GM12878 (cell line): ENCODE data around the gene CCDC12. TPM values are rescaled to one million over a fixed set of nuclear protein-coding genes. Genes with fewer than 3 reads are reported as not detected.

Experiments used
- ATAC-seq: fragments of 200-7000 bp; cut with Tn5 transposase; 3 replicates; pipeline ENCODE4 v1.9.1; 2020; ENCODE audit warnings: mild to moderate bottlenecking, moderate library complexity
- BruUV-seq: library from RNA; stranded (reverse); fragments of 400-500 nt; replicated peaks from 2 replicates; lab custom pipeline; 2021; lab: Mats Ljungman, UMichigan
- CTCF ChIA-PET: fragments of 300-600 bp; sonication (Branson Sonifier 250); formaldehyde crosslinking; extraction: SDS; loops from one replicate; lab custom pipeline; 2021; ENCODE audit warnings: inconsistent platforms; lab: Yijun Ruan, JAX
- POLR2A ChIA-PET: fragments of 350-600 bp; formaldehyde crosslinking; extraction: SDS; loops from one replicate; lab custom pipeline; 2021; ENCODE audit warnings: inconsistent platforms; lab: Charles Lee
- RAD21 ChIA-PET: fragments of 300-600 bp; sonication (Branson Sonifier 250); formaldehyde crosslinking; loops from one replicate; lab custom pipeline; 2023; ENCODE audit warnings: antibody characterized with exemption; ENCODE audit not compliant: unreplicated experiment; lab: Charles Lee
- SMC1A ChIA-PET: fragments of 300-600 bp; sonication (Branson Sonifier 250); formaldehyde crosslinking; loops from one replicate; lab custom pipeline; 2023; ENCODE audit not compliant: unreplicated experiment, uncharacterized antibody; lab: Charles Lee
- DNase-seq: peaks from one replicate; pipeline ENCODE4 v3.0.0-alpha.2; 2011; ENCODE audit warnings: low read depth, low spot score
- FAIRE-seq: peaks from 3 replicates; lab custom pipeline; 2011; peaks lifted over from hg19 to GRCh38; lab: Jason Lieb, UNC
- H2AFZ ChIP-seq: 2 replicates; pipeline ENCODE4 v1.6.0; 2011; ENCODE audit warnings: low read depth, low read length, control low read depth; ENCODE audit not compliant: control insufficient read depth
- H3K27ac ChIP-seq: 2 replicates; pipeline ENCODE4 v1.5.1; 2011; ENCODE audit warnings: control low read depth; ENCODE audit not compliant: control insufficient read depth, insufficient read depth
- H3K27me3 ChIP-seq, 2 experiments: replicated peaks in 1 of 2; 2 replicates each; pipeline versions ENCODE4 v1.6.0 to v1.6.1; 2011; ENCODE audit warnings: low read length in 1 of 2; ENCODE audit not compliant: control insufficient read depth in 2 of 2, insufficient read depth in 2 of 2
- H3K36me3 ChIP-seq, 2 experiments: 2 replicates each; pipeline ENCODE4 v1.5.1; 2011; ENCODE audit warnings: low read length in 1 of 2; ENCODE audit not compliant: control insufficient read depth in 2 of 2, insufficient read depth in 2 of 2
- H3K4me1 ChIP-seq: 2 replicates; pipeline ENCODE4 v1.6.1; 2011; ENCODE audit warnings: mild to moderate bottlenecking, low read length, moderate library complexity, mixed read lengths; ENCODE audit not compliant: control insufficient read depth, insufficient read depth
- H3K4me2 ChIP-seq: 2 replicates; pipeline ENCODE4 v1.6.0; 2011; ENCODE audit warnings: control low read depth; ENCODE audit not compliant: control insufficient read depth, insufficient read depth
- H3K4me3 ChIP-seq: fragments of 200-600 bp; sonication (generic); 2 replicates; pipeline ENCODE4 v1.5.1; 2016
- H3K79me2 ChIP-seq: 2 replicates; pipeline ENCODE4 v1.6.0; 2011; ENCODE audit warnings: low read length; ENCODE audit not compliant: control insufficient read depth, insufficient read depth
- H3K9ac ChIP-seq: 2 replicates; pipeline ENCODE4 v1.8.0; 2011; ENCODE audit warnings: low read length, control low read depth, mixed read lengths; ENCODE audit not compliant: control insufficient read depth, insufficient read depth
- H3K9me3 ChIP-seq: replicated peaks from 3 replicates; pipeline ENCODE4 v1.5.1; 2011; ENCODE audit warnings: mild to moderate bottlenecking, low read length; ENCODE audit not compliant: control insufficient read depth, insufficient read depth
- H4K20me1 ChIP-seq: 2 replicates; pipeline ENCODE4 v1.6.0; 2011; ENCODE audit not compliant: control insufficient read depth, insufficient read depth
- BMI1 ChIP-seq: fragments of 450-650 bp; IDR thresholded peaks from 2 replicates; pipeline ENCODE4 v1.6.1; 2016; ENCODE audit warnings: mild to moderate bottlenecking, moderate library complexity, borderline replicate concordance
- BRCA1 ChIP-seq: IDR thresholded peaks from 2 replicates; pipeline ENCODE4 v1.6.1; 2011; ENCODE audit warnings: low read depth, low read length, improper control_type of control experiment
- CTCF ChIP-seq, 3 experiments: IDR thresholded peaks in 2 of 3; conservative IDR thresholded peaks in 1 of 3; 2 replicates each; pipeline ENCODE4 v1.5.1; 2011; ENCODE audit warnings: low read depth in 3 of 3, low read length in 3 of 3, mild to moderate bottlenecking in 3 of 3, control low read depth in 2 of 3, moderate library complexity in 2 of 3, inconsistent platforms in 1 of 3, mixed read lengths in 1 of 3; ENCODE audit not compliant: control insufficient read depth in 2 of 3, insufficient read depth in 1 of 3; ENCODE audit errors: extremely low read depth in 1 of 3
- CUX1 ChIP-seq: IDR thresholded peaks from 2 replicates; pipeline ENCODE4 v1.6.1; 2012; ENCODE audit warnings: improper control_type of control experiment, low read depth, low read length; ENCODE audit not compliant: insufficient replicate concordance
- FOS ChIP-seq: IDR thresholded peaks from 3 replicates; pipeline ENCODE4 v1.6.1; 2011; ENCODE audit warnings: borderline replicate concordance; ENCODE audit not compliant: insufficient read length; ENCODE audit errors: extremely low read depth
- HDAC6 ChIP-seq: fragments of 200-600 bp; sonication (generic); IDR thresholded peaks from one replicate; pipeline ENCODE4 v1.8.0; 2017; ENCODE audit warnings: antibody characterized with exemption; ENCODE audit not compliant: unreplicated experiment
- USF2 ChIP-seq: IDR thresholded peaks from 2 replicates; pipeline ENCODE4 v1.6.1; 2011; ENCODE audit warnings: low read depth, low read length, improper control_type of control experiment, borderline replicate concordance
- ZBED1 ChIP-seq: IDR thresholded peaks from 2 replicates; pipeline ENCODE4 v1.6.1; 2016; ENCODE audit warnings: borderline replicate concordance
- WGBS: methylation state at CpG from one replicate; pipeline ENCODE4 v1.1.6; 2016; ENCODE audit warnings: low lambda C conversion rate; ENCODE audit not compliant: insufficient replicate concordance, insufficient coverage; ENCODE audit errors: missing lambda C conversion rate; 5-methylcytosine and 5-hydroxymethylcytosine counted together
- in situ Hi-C: fragments of 300-500 bp; cut with MboI; formaldehyde crosslinking; loops from 9 replicates; pipeline ENCODE4 v1.14.3; 2018; ENCODE audit warnings: mixed read lengths
- intact Hi-C: fragments of 100-400 bp; cut with micrococcal nuclease; formaldehyde crosslinking; loops from one replicate; pipeline ENCODE4 v1.14.2; 2022; ENCODE audit not compliant: unreplicated experiment
- polyA plus RNA-seq, 11 experiments: library from polyadenylated mRNA; depleted of rRNA in 4 of 11; unstranded in 6 of 11; stranded (reverse) in 5 of 11; fragments of >200 nt; fragmentation: Nextera tagmentation in 4 of 11; fragmentation: Illumina TruSeq in 1 of 11; extraction: Ambion mirVana in 4 of 11; extraction: Trizol in 1 of 11; gene quantifications; 1 replicate in 1 of 11; 2 replicates in 10 of 11; pipeline versions ENCODE4 v1.2.1 to v1.2.3, GENCODE V29; 2011 to 2016; ENCODE audit warnings: inconsistent platforms in 2 of 11, missing spikeins in 2 of 11, low read depth in 1 of 11
- total RNA-seq, 4 experiments: library from RNA; depleted of rRNA in 3 of 4; stranded (reverse); fragments of >200 nt in 3 of 4; fragmentation: Illumina TruSeq in 1 of 4; extraction: Trizol in 1 of 4; gene quantifications; 2 replicates each; pipeline versions ENCODE4 v1.2.1 to v1.2.3, GENCODE V29; 2013 to 2021
- TF ChIP-seq, protein P1 (sequence below): fragments of 450-650 bp; IDR thresholded peaks from 2 replicates; pipeline ENCODE4 v1.6.1; 2018; ENCODE audit warnings: borderline replicate concordance, mild to moderate bottlenecking; ENCODE audit not compliant: partially characterized antibody

The CCDC12 gene
- total and polyA plus RNA-seq, 10 of the 15 experiments (the other 5 are each of a cell fraction or from before 2014, with no cell fraction given) = 9.2 to 91.4 (median 61.3) TPM

GRCh38 chr3:46934498-46935167 lies 41.9 kb downstream of the CCDC12 start (continued):
- TF ChIP-seq, protein P1, sequence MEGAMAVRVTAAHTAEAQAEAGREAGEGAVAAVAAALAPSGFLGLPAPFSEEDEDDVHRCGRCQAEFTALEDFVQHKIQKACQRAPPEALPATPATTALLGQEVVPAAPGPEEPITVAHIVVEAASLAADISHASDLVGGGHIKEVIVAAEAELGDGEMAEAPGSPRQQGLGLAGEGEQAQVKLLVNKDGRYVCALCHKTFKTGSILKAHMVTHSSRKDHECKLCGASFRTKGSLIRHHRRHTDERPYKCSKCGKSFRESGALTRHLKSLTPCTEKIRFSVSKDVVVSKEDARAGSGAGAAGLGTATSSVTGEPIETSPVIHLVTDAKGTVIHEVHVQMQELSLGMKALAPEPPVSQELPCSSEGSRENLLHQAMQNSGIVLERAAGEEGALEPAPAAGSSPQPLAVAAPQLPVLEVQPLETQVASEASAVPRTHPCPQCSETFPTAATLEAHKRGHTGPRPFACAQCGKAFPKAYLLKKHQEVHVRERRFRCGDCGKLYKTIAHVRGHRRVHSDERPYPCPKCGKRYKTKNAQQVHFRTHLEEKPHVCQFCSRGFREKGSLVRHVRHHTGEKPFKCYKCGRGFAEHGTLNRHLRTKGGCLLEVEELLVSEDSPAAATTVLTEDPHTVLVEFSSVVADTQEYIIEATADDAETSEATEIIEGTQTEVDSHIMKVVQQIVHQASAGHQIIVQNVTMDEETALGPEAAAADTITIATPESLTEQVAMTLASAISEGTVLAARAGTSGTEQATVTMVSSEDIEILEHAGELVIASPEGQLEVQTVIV = no peak
- TF ChIP-seq ZBED1 = no peak

GRCh38 chr3:46934072-46934471 lies 42.5 kb downstream of the CCDC12 start:
- WGBS = 69% methylated on average over 2 of the region's 2 CpGs
- Histone ChIP-seq H3K4me2 (no peak overlapping the region), H3K27me3 (no peaks in the 10 kb centered on the region), H3K4me3 (no peak overlapping the region), H3K36me3 (peaks cover 33 to 54% of the 10 kb centered on the region in 2 experiments), H2AFZ (no peak overlapping the region), H3K9ac (no peak overlapping the region), H4K20me1 (no peaks in the 10 kb centered on the region), H3K4me1 (peaks cover 55% of the 10 kb centered on the region), H3K9me3 (peaks cover 8% of the 10 kb centered on the region), H3K79me2 (peaks cover 74% of the 10 kb centered on the region), H3K27ac (peak overlapping the region; percentile 8; the same call in 1 of the 2 replicates)
- SMC1A ChIA-PET = interaction anchor here (1.1 to 17.5 kb wide), 9 partner anchors 7 to 64 kb away, joined by 3 to 298 read pairs (median 5); partner anchors contain the start of genes CCDC12 and NBEAL2
- POLR2A ChIA-PET = interaction anchor here (0.6 to 12.6 kb wide), 9 partner anchors 8 to 46 kb away, joined by 3 to 163 read pairs (median 3); partner anchors contain the start of gene NBEAL2
- in situ Hi-C loops (no loop called here), intact Hi-C loops (no loop called here)
- CTCF ChIA-PET = interaction anchor here (1.0 to 7.2 kb wide), 9 partner anchors 9 to 88 kb away, joined by 3 to 27 read pairs (median 4); no protein-coding TSS in a partner anchor
- no peak for DNase-seq
- no TSS peak for BruUV-seq
- ATAC-seq = no peak
- no peak for FAIRE-seq
- RAD21 ChIA-PET = interaction anchor here (0.7 to 5.3 kb wide), 9 partner anchors 8 to 52 kb away, joined by 3 to 48 read pairs (median 4); no protein-coding TSS in a partner anchor
- no peak for TF ChIP-seq CTCF (IDR thresholded peaks at IDR 0.05 in 2 of 3, conservative IDR thresholded peaks at IDR 0.05 in 1 of 3; ENCODE audit: control insufficient read depth in 2 of 3, extremely low read depth in 1 of 3, insufficient read depth in 1 of 3, low read depth in 3 of 3, low read length in 3 of 3)
- TF ChIP-seq USF2 = no peak
- no peak for TF ChIP-seq BRCA1
- TF ChIP-seq HDAC6 = no peak
- no peak for TF ChIP-seq BMI1
- TF ChIP-seq CUX1 = no peak
- TF ChIP-seq FOS = no peak
